Esophagus muscularis mucosa (tissue), 4 donors: Measurements from ENCODE around the gene ANKMY2.

Source experiments
- EP300 ChIP-seq: sonication (generic); formaldehyde crosslinking; IDR thresholded peaks from one replicate; pipeline ENCODE4 v1.6.1; 2017; ENCODE audit warnings: antibody characterized with exemption
- POLR2A ChIP-seq: fragments of 450-650 bp; IDR thresholded peaks from one replicate; pipeline ENCODE4 v1.6.1; 2017; ENCODE audit warnings: antibody characterized with exemption, moderate library complexity, mild to moderate bottlenecking, low read depth
- POLR2AphosphoS5 ChIP-seq, 2 donors: sonication (generic); formaldehyde crosslinking; IDR thresholded peaks; one replicate each; pipeline ENCODE4 v1.6.1; 2017; ENCODE audit warnings: antibody characterized with exemption in 2 of 2
- TF ChIP-seq, protein P1 (sequence below), 3 experiments: fragments of 200-600 bp in 2 of 3; fragments of 450-650 bp in 1 of 3; sonication (generic) in 2 of 3; IDR thresholded peaks; one replicate each; pipeline ENCODE4 v1.5.1; 2017 to 2019; ENCODE audit warnings: antibody characterized with exemption in 3 of 3, mild to moderate bottlenecking in 2 of 3, moderate library complexity in 1 of 3

DNA sequence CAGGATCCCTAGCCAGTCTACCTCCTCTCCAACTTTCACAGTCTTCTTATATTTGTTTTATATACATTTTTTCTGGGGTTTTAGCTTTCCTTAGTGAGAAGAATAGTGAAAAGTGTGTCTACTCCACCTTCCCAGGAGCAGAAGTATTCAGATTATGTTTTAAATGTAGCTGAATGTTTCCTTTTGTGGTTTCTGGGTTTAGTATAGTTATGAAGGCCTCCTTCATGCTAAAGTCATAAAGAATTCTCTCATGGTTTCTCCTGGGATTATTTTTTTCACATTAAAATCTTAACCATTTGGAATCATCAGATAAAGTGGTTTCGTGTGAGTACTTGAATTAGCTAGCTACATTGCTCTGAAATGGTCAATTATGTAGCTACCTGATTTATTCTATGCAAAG, 50.9 kb downstream of the ANKMY2 start:
- TF ChIP-seq POLR2AphosphoS5 (IDR thresholded peaks at IDR 0.05) (no peak), POLR2A (no peak), EP300 (no peak)
- TF ChIP-seq, protein P1, sequence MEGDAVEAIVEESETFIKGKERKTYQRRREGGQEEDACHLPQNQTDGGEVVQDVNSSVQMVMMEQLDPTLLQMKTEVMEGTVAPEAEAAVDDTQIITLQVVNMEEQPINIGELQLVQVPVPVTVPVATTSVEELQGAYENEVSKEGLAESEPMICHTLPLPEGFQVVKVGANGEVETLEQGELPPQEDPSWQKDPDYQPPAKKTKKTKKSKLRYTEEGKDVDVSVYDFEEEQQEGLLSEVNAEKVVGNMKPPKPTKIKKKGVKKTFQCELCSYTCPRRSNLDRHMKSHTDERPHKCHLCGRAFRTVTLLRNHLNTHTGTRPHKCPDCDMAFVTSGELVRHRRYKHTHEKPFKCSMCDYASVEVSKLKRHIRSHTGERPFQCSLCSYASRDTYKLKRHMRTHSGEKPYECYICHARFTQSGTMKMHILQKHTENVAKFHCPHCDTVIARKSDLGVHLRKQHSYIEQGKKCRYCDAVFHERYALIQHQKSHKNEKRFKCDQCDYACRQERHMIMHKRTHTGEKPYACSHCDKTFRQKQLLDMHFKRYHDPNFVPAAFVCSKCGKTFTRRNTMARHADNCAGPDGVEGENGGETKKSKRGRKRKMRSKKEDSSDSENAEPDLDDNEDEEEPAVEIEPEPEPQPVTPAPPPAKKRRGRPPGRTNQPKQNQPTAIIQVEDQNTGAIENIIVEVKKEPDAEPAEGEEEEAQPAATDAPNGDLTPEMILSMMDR (IDR thresholded peaks at IDR 0.05): no peak
